HCT116 (cell line): ENCODE results near the gene DRC7. TPM values are rescaled to one million over a fixed set of nuclear protein-coding genes. Genes with fewer than 3 reads are reported as not detected.

Experiments
- ATAC-seq: fragments of 200-7000 bp; cut with Tn5 transposase; 2 replicates; pipeline ENCODE4 v1.9.1; 2020; ENCODE audit warnings: mild to moderate bottlenecking, moderate library complexity
- BruUV-seq: library from RNA; stranded (reverse); fragments of 400-500 nt; replicated peaks from 2 replicates; lab custom pipeline; 2021; lab: Mats Ljungman, UMichigan
- CTCF ChIA-PET: fragments of 300-600 bp; sonication (Branson Sonifier 250); formaldehyde crosslinking; loops from one replicate; lab custom pipeline; 2021; ENCODE audit warnings: antibody characterized with exemption; lab: Charles Lee
- POLR2A ChIA-PET: fragments of 300-600, 350-600 bp; sonication (Branson Sonifier 250); formaldehyde crosslinking; loops from one replicate; lab custom pipeline; 2021; ENCODE audit warnings: antibody characterized with exemption; lab: Charles Lee
- RAD21 ChIA-PET, 2 experiments: fragments of 300-600 bp; sonication (Branson Sonifier 250); formaldehyde crosslinking; loops; one replicate each; lab custom pipeline; 2023; ENCODE audit warnings: low total read pairs in 2 of 2; ENCODE audit not compliant: uncharacterized antibody in 2 of 2, unreplicated experiment in 2 of 2, low non-redundant PET in 1 of 2; lab: Charles Lee
- DNase-seq: peaks from one replicate; pipeline ENCODE4 v3.0.0-alpha.2; 2010; ENCODE audit warnings: low read depth, low spot score
- H2AFZ ChIP-seq: fragments of 200-600 bp; shearing (Covaris generic), sonication (generic); 2 replicates; pipeline ENCODE4 v1.6.1; 2017; ENCODE audit warnings: low read depth, mixed run types, mixed read lengths, antibody characterized with exemption, low read length; ENCODE audit not compliant: poor library complexity, severe bottlenecking
- H3K27ac ChIP-seq: 2 replicates; pipeline ENCODE4 v1.5.1; 2012; ENCODE audit warnings: low read depth, low read length
- H3K27me3 ChIP-seq: fragments of 200-600 bp; sonication (generic); 2 replicates; pipeline ENCODE4 v1.6.1; 2016; ENCODE audit warnings: mixed run types, low read length, mixed read lengths; ENCODE audit not compliant: insufficient read depth
- H3K36me3 ChIP-seq, 2 experiments: fragments of 200-500 bp in 1 of 2; fragments of 200-600 bp in 1 of 2; sonication (Bioruptor generic) in 1 of 2; sonication (generic) in 1 of 2; 2 replicates each; pipeline versions ENCODE4 v1.5.1 to v1.6.1; 2014 to 2016; ENCODE audit warnings: low read length in 2 of 2, inconsistent platforms in 1 of 2, mixed read lengths in 1 of 2, mixed run types in 1 of 2; ENCODE audit not compliant: insufficient read depth in 2 of 2, control insufficient read depth in 1 of 2
- H3K4me1 ChIP-seq, 2 experiments: fragments of 200-600 bp in 1 of 2; sonication (generic) in 1 of 2; 2 replicates each; pipeline versions ENCODE4 v1.5.1 to v1.6.1; 2012 to 2017; ENCODE audit warnings: low read length in 2 of 2, inconsistent platforms in 1 of 2, mild to moderate bottlenecking in 1 of 2, mixed read lengths in 1 of 2, mixed run types in 1 of 2, moderate library complexity in 1 of 2; ENCODE audit not compliant: insufficient read depth in 2 of 2, control insufficient read depth in 1 of 2
- H3K4me2 ChIP-seq: fragments of 200-600 bp; sonication (generic); 2 replicates; pipeline ENCODE4 v1.6.1; 2017; ENCODE audit warnings: mixed run types, low read length, mixed read lengths
- H3K4me3 ChIP-seq, 2 experiments: fragments of 200-600 bp in 1 of 2; sonication (generic) in 1 of 2; replicated peaks in 1 of 2; 2 replicates each; pipeline ENCODE4 v1.5.1; 2011 to 2016; ENCODE audit warnings: low read length in 2 of 2, control low read depth in 1 of 2, low read depth in 1 of 2, mild to moderate bottlenecking in 1 of 2, mixed read lengths in 1 of 2, mixed run types in 1 of 2
- H3K79me2 ChIP-seq: fragments of 200-600 bp; sonication (generic); 2 replicates; pipeline ENCODE4 v1.6.1; 2017; ENCODE audit warnings: mild to moderate bottlenecking, mixed run types, low read length, moderate library complexity, mixed read lengths; ENCODE audit not compliant: insufficient read depth
- H3K9ac ChIP-seq: fragments of 200-600 bp; sonication (generic); 2 replicates; pipeline ENCODE4 v1.6.1; 2016; ENCODE audit warnings: low read length, mixed read lengths
- H3K9me2 ChIP-seq: fragments of 200-600 bp; sonication (generic), shearing (Covaris generic); 2 replicates; pipeline ENCODE4 v1.6.1; 2017; ENCODE audit warnings: mixed run types, mild to moderate bottlenecking, moderate library complexity; ENCODE audit not compliant: insufficient read depth
- H3K9me3 ChIP-seq, 2 experiments: fragments of 200-500 bp in 1 of 2; fragments of 200-600 bp in 1 of 2; sonication (Bioruptor generic) in 1 of 2; sonication (generic) in 1 of 2; 2 replicates each; pipeline ENCODE4 v1.6.1; 2014 to 2017; ENCODE audit warnings: low read length in 2 of 2, mixed read lengths in 2 of 2, inconsistent platforms in 1 of 2, low read depth in 1 of 2, mild to moderate bottlenecking in 1 of 2, mixed run types in 1 of 2, moderate library complexity in 1 of 2; ENCODE audit not compliant: control insufficient read depth in 1 of 2, insufficient read depth in 1 of 2
- H4K20me1 ChIP-seq: fragments of 200-600 bp; sonication (generic), shearing (Covaris generic); 2 replicates; pipeline ENCODE4 v1.6.1; 2017; ENCODE audit warnings: mixed run types, mild to moderate bottlenecking, moderate library complexity; ENCODE audit not compliant: insufficient read depth
- CBX3 ChIP-seq: IDR thresholded peaks from 2 replicates; pipeline ENCODE4 v1.6.1; 2012; ENCODE audit warnings: low read depth
- CEBPB ChIP-seq: IDR thresholded peaks from 2 replicates; pipeline ENCODE4 v1.6.1; 2012; ENCODE audit warnings: low read depth
- EGR1 ChIP-seq: IDR thresholded peaks from 2 replicates; pipeline ENCODE4 v1.6.1; 2012; ENCODE audit warnings: low read depth
- ELF1 ChIP-seq: IDR thresholded peaks from 2 replicates; pipeline ENCODE4 v1.6.1; 2012; ENCODE audit warnings: low read depth, borderline replicate concordance
- EZH2 ChIP-seq: fragments of 200-600 bp; sonication (generic); IDR thresholded peaks from 2 replicates; pipeline ENCODE4 v1.6.1; 2017; ENCODE audit warnings: antibody characterized with exemption, mixed run types
- EZH2phosphoT487 ChIP-seq: fragments of 200-600 bp; IDR thresholded peaks from 2 replicates; pipeline ENCODE4 v1.6.1; 2018; ENCODE audit warnings: antibody characterized with exemption, borderline replicate concordance
- JUND ChIP-seq: IDR thresholded peaks from 2 replicates; pipeline ENCODE4 v1.6.1; 2012
- POLR2A ChIP-seq: IDR thresholded peaks from 2 replicates; pipeline ENCODE4 v1.7.0; 2011; ENCODE audit warnings: borderline replicate concordance; ENCODE audit not compliant: insufficient read depth, insufficient read length; ENCODE audit errors: extremely low read depth
- POLR2AphosphoS5 ChIP-seq: IDR thresholded peaks from 2 replicates; pipeline ENCODE4 v1.6.1; 2011; ENCODE audit warnings: mild to moderate bottlenecking, low read depth, low read length, moderate library complexity
- RAD21 ChIP-seq: IDR thresholded peaks from 2 replicates; pipeline ENCODE4 v1.6.1; 2012; ENCODE audit warnings: low read depth, mild to moderate bottlenecking
- REST ChIP-seq: IDR thresholded peaks from 2 replicates; pipeline ENCODE4 v1.6.1; 2012; ENCODE audit warnings: low read depth
- SIN3A ChIP-seq: IDR thresholded peaks from 2 replicates; pipeline ENCODE4 v1.6.1; 2012; ENCODE audit warnings: low read depth
- SRF ChIP-seq: IDR thresholded peaks from 2 replicates; pipeline ENCODE4 v1.6.1; 2012; ENCODE audit warnings: low read depth
- TCF7L2 ChIP-seq: IDR thresholded peaks from 2 replicates; pipeline ENCODE4 v1.7.0; 2011; ENCODE audit warnings: borderline replicate concordance, inconsistent platforms; ENCODE audit not compliant: insufficient read depth, insufficient read length; ENCODE audit errors: extremely low read depth
- YY1 ChIP-seq: IDR thresholded peaks from 2 replicates; pipeline ENCODE4 v1.6.1; 2011; ENCODE audit warnings: low read length, low read depth, moderate library complexity, mild to moderate bottlenecking; ENCODE audit not compliant: insufficient replicate concordance; ENCODE audit errors: extremely low read depth
- ZNF274 ChIP-seq: fragments of 200-500 bp; sonication (Bioruptor generic); IDR thresholded peaks from 2 replicates; pipeline ENCODE4 v1.6.1; 2014; ENCODE audit warnings: mild to moderate bottlenecking, low read depth, low read length, inconsistent platforms
- intact Hi-C: fragments of 100-400 bp; cut with micrococcal nuclease; formaldehyde crosslinking; loops from 2 replicates; pipeline ENCODE4 v1.10.0; 2022
- total RNA-seq: library from RNA; stranded (reverse); gene quantifications from one replicate; pipeline ENCODE4 v1.2.1, GENCODE V29; 2021; ENCODE audit not compliant: unreplicated experiment
- TF ChIP-seq, protein P1 (sequence below): IDR thresholded peaks from 2 replicates; pipeline ENCODE4 v1.6.1; 2011; ENCODE audit warnings: mild to moderate bottlenecking, low read length, moderate library complexity; ENCODE audit not compliant: insufficient replicate concordance; ENCODE audit errors: extremely low read depth
- TF ChIP-seq, protein P2 (sequence below): IDR thresholded peaks from 2 replicates; pipeline ENCODE4 v1.6.1; 2012

Gene DRC7
- total RNA-seq, 1 experiment from 2014 or later = 0.91 TPM

DNA sequence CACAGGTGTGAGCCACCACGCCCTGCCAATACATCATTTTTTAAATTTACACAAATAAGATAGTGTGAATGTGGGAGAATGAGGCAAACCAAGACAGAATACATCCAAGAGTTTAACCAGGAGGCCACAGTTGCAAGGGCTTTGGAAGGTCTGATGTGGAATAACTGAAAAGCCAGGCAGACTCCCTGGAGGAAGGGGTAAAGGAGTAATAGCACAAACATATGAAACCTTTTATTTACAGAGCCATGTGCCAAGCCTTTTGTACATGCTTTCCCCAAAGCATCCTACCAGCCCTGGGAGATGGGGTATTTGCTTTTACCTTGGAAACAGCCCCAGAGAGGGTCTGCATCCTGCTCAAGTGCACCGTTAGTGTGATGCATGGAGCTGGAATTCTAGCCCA, 21.8 kb upstream of the DRC7 start:
- no peaks in the 10 kb centered on the region for H3K79me2 ChIP-seq
- RAD21 ChIA-PET = no interaction called here
- intact Hi-C loops = no loop called here
- H3K27ac ChIP-seq = no peak overlapping the region
- H3K4me1 ChIP-seq = peaks cover 10 to 29% of the 10 kb centered on the region in 2 experiments
- H4K20me1 ChIP-seq = no peaks in the 10 kb centered on the region
- H3K9me2 ChIP-seq = no peaks in the 10 kb centered on the region
- H3K4me3 ChIP-seq = no peak overlapping the region
- no TSS peak for BruUV-seq
- CTCF ChIA-PET = interaction anchor here (0.6 kb wide), 1 partner anchor 118 kb away, joined by 3 read pairs; no protein-coding TSS in a partner anchor
- TF ChIP-seq EZH2phosphoT487 = no peak
- TF ChIP-seq SIN3A = no peak
- no peak for TF ChIP-seq POLR2AphosphoS5
- no peak for TF ChIP-seq CEBPB
- TF ChIP-seq REST = no peak
- TF ChIP-seq ELF1 = no peak
- TF ChIP-seq, protein P1, sequence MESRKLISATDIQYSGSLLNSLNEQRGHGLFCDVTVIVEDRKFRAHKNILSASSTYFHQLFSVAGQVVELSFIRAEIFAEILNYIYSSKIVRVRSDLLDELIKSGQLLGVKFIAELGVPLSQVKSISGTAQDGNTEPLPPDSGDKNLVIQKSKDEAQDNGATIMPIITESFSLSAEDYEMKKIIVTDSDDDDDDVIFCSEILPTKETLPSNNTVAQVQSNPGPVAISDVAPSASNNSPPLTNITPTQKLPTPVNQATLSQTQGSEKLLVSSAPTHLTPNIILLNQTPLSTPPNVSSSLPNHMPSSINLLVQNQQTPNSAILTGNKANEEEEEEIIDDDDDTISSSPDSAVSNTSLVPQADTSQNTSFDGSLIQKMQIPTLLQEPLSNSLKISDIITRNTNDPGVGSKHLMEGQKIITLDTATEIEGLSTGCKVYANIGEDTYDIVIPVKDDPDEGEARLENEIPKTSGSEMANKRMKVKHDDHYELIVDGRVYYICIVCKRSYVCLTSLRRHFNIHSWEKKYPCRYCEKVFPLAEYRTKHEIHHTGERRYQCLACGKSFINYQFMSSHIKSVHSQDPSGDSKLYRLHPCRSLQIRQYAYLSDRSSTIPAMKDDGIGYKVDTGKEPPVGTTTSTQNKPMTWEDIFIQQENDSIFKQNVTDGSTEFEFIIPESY = no peak
- TF ChIP-seq EZH2 = no peak
- no peak for TF ChIP-seq ZNF274
- TF ChIP-seq CBX3 = no peak
- TF ChIP-seq YY1 = no peak
- TF ChIP-seq RAD21 = no peak
- TF ChIP-seq SRF = no peak
- no peak for TF ChIP-seq EGR1
- TF ChIP-seq, protein P2, sequence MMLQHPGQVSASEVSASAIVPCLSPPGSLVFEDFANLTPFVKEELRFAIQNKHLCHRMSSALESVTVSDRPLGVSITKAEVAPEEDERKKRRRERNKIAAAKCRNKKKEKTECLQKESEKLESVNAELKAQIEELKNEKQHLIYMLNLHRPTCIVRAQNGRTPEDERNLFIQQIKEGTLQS = no peak
- no peak for TF ChIP-seq TCF7L2
- TF ChIP-seq JUND = no peak
- TF ChIP-seq POLR2A = no peak
- H3K4me2 ChIP-seq = no peak overlapping the region
- ATAC-seq = no peak
- peaks cover 6% of the 10 kb centered on the region; the same call in 1 of the 2 replicates for H3K27me3 ChIP-seq
- H3K36me3 ChIP-seq = no peaks in the 10 kb centered on the region
- H2AFZ ChIP-seq = no peak overlapping the region
- no peak for DNase-seq
- H3K9me3 ChIP-seq = no peaks in the 10 kb centered on the region
- no peak overlapping the region for H3K9ac ChIP-seq
- POLR2A ChIA-PET = no interaction called here
